Ishikawa (cell line): ENCODE measurements around the gene TEKT2.
A peak's percentile ranks its signal among the peaks of the same experiment; 100 is the strongest.

ENCODE experiments used
- CEBPB ChIP-seq: IDR thresholded peaks from 2 replicates; pipeline ENCODE4 v1.6.1; 2012
- CREB1 ChIP-seq: IDR thresholded peaks from 2 replicates; pipeline ENCODE4 v1.6.1; 2012; ENCODE audit warnings: low read depth
- EGR1 ChIP-seq: IDR thresholded peaks from 2 replicates; pipeline ENCODE4 v1.6.1; 2012
- EP300 ChIP-seq: IDR thresholded peaks from 2 replicates; pipeline ENCODE4 v1.6.1; 2012; ENCODE audit warnings: borderline replicate concordance
- FOXM1 ChIP-seq: IDR thresholded peaks from 2 replicates; pipeline ENCODE4 v1.6.1; 2012; ENCODE audit warnings: low read depth, borderline replicate concordance
- MAX ChIP-seq: IDR thresholded peaks from 2 replicates; pipeline ENCODE4 v1.6.1; 2012
- NFIC ChIP-seq: IDR thresholded peaks from 2 replicates; pipeline ENCODE4 v1.6.1; 2012
- RAD21 ChIP-seq: IDR thresholded peaks from 2 replicates; pipeline ENCODE4 v1.6.1; 2012; ENCODE audit warnings: low read depth
- REST ChIP-seq: IDR thresholded peaks from 2 replicates; pipeline ENCODE4 v1.6.1; 2012; ENCODE audit warnings: low read depth, mild to moderate bottlenecking
- TAF1 ChIP-seq: IDR thresholded peaks from 2 replicates; pipeline ENCODE4 v1.6.1; 2012; ENCODE audit warnings: low read depth, mild to moderate bottlenecking
- TCF12 ChIP-seq: IDR thresholded peaks from 2 replicates; pipeline ENCODE4 v1.6.1; 2012; ENCODE audit warnings: low read depth
- TEAD4 ChIP-seq: IDR thresholded peaks from 2 replicates; pipeline ENCODE4 v1.6.1; 2012
- USF1 ChIP-seq: IDR thresholded peaks from 2 replicates; pipeline ENCODE4 v1.6.1; 2012
- YY1 ChIP-seq: IDR thresholded peaks from 2 replicates; pipeline ENCODE4 v1.6.1; 2012; ENCODE audit warnings: low read depth
- ZBTB7A ChIP-seq: IDR thresholded peaks from 2 replicates; pipeline ENCODE4 v1.6.1; 2012; ENCODE audit warnings: low read depth

Gene TEKT2

GRCh38 chr1:36083635-36084496 lies at the start of gene TEKT2:
TEKT2 (plus strand) TSS chr1:36084094; CDS start chr1:36084922, 828 bp downstream.
- TF ChIP-seq CEBPB (no peak), REST (no peak), ZBTB7A (peak; percentile 77), NFIC (no peak)

GRCh38 chr1:36034692-36035091 lies 49.2 kb upstream of the TEKT2 start:
- TF ChIP-seq FOXM1 (no peak), TEAD4 (0 out of 2 replicates have a peak, but pooled peaks have one; percentile 20)

- TF ChIP-seq ZBTB7A (no peak), NFIC (no peak), CREB1 (no peak), EP300 (no peak), YY1 (no peak), TEAD4 (no peak), REST (no peak), RAD21 (no peak), FOXM1 (no peak), CEBPB (no peak), TAF1 (no peak), MAX (no peak)
These were observed 48.7 kb upstream of the TEKT2 start for GRCh38 chr1:36035154-36035553.

GRCh38 chr1:36040238-36040637 lies 43.7 kb upstream of the TEKT2 start:
- TF ChIP-seq TAF1 (no peak), TCF12 (no peak), CEBPB (no peak), RAD21 (no peak), CREB1 (no peak), USF1 (no peak), YY1 (no peak)

- no peak for TF ChIP-seq EGR1
- TF ChIP-seq MAX = no peak
- TF ChIP-seq RAD21 = no peak
- TF ChIP-seq TAF1 = no peak
- TF ChIP-seq CEBPB = no peak
- TF ChIP-seq FOXM1 = no peak
- TF ChIP-seq EP300 = no peak
- TF ChIP-seq CREB1 = no peak
- no peak for TF ChIP-seq REST
- no peak for TF ChIP-seq TEAD4
- no peak for TF ChIP-seq TCF12
These were observed 32.1 kb upstream of the TEKT2 start for GRCh38 chr1:36051821-36052220.
